ENCODE results near the gene ELAPOR1. TPM values are rescaled to one million over a fixed set of nuclear protein-coding genes. Genes with fewer than 3 reads are reported as not detected.
A peak's percentile ranks its signal among the peaks of the same experiment; 100 is the strongest.
"Not testable (repeated sequence)": the region's sequence is repeated elsewhere in the genome, so short reads cannot be mapped to it uniquely, and the experiment has no call there.

ELAPOR1 gene
- total RNA-seq, 1 donor from 2014 or later: 27.4 TPM

- no peaks in the 10 kb centered on the region for H3K9me3 Mint-ChIP-seq
- H3K4me3 Mint-ChIP-seq: no peak overlapping the region
- no peaks in the 10 kb centered on the region for H3K27me3 Mint-ChIP-seq
- peaks cover 9% of the 10 kb centered on the region for H3K4me1 Mint-ChIP-seq (ENCODE audit: unreplicated experiment)
- no peak for DNase-seq (ENCODE audit: extremely low spot score, unreplicated experiment)
- H3K27ac Mint-ChIP-seq: peak overlapping the region; percentile 53
- H3K36me3 Mint-ChIP-seq: no peaks in the 10 kb centered on the region
- no peak for TF ChIP-seq CTCF (conservative IDR thresholded peaks at IDR 0.05)
Measured at GRCh38 chr1:109137958-109138357, 24.0 kb downstream of the ELAPOR1 start.

- Mint-ChIP-seq H3K4me1 (ENCODE audit: unreplicated experiment) (peaks cover 9% of the 10 kb centered on the region), H3K9me3 (no peaks in the 10 kb centered on the region), H3K36me3 (no peaks in the 10 kb centered on the region), H3K27me3 (no peaks in the 10 kb centered on the region), H3K4me3 (no peak overlapping the region), H3K27ac (peak overlapping the region; percentile 53)
- no peak for DNase-seq (ENCODE audit: extremely low spot score, unreplicated experiment)
- TF ChIP-seq CTCF (conservative IDR thresholded peaks at IDR 0.05): no peak
Measured at GRCh38 chr1:109138358-109138757, 24.4 kb downstream of the ELAPOR1 start.

- no peak overlapping the region for H3K27ac Mint-ChIP-seq
- no peaks in the 10 kb centered on the region for H3K27me3 Mint-ChIP-seq
- peaks cover 9% of the 10 kb centered on the region for H3K4me1 Mint-ChIP-seq (ENCODE audit: unreplicated experiment)
- no peak for DNase-seq (ENCODE audit: extremely low spot score, unreplicated experiment)
- no peak for TF ChIP-seq CTCF (conservative IDR thresholded peaks at IDR 0.05)
- H3K4me3 Mint-ChIP-seq: no peak overlapping the region
- no peaks in the 10 kb centered on the region for H3K36me3 Mint-ChIP-seq
- H3K9me3 Mint-ChIP-seq: no peaks in the 10 kb centered on the region
Measured at GRCh38 chr1:109140392-109140791, 26.5 kb downstream of the ELAPOR1 start.

- no peak overlapping the region for H3K4me3 Mint-ChIP-seq
- H3K36me3 Mint-ChIP-seq: no peaks in the 10 kb centered on the region
- H3K27ac Mint-ChIP-seq: no peak overlapping the region
- H3K9me3 Mint-ChIP-seq: no peaks in the 10 kb centered on the region
- no peak for DNase-seq (ENCODE audit: extremely low spot score, unreplicated experiment)
- peaks cover 5% of the 10 kb centered on the region for H3K4me1 Mint-ChIP-seq (ENCODE audit: unreplicated experiment)
- H3K27me3 Mint-ChIP-seq: no peaks in the 10 kb centered on the region
- no peak for TF ChIP-seq CTCF (conservative IDR thresholded peaks at IDR 0.05)
Measured at GRCh38 chr1:109142260-109142659, 28.3 kb downstream of the ELAPOR1 start.

GRCh38 chr1:109142725-109143124, 28.8 kb downstream of the ELAPOR1 start:
- not testable (repeated sequence) for DNase-seq (ENCODE audit: extremely low spot score, unreplicated experiment); H3K9me3 Mint-ChIP-seq; H3K4me3 Mint-ChIP-seq; H3K27me3 Mint-ChIP-seq; H3K27ac Mint-ChIP-seq; H3K36me3 Mint-ChIP-seq; H3K4me1 Mint-ChIP-seq (ENCODE audit: unreplicated experiment)

- H3K4me1 Mint-ChIP-seq (ENCODE audit: unreplicated experiment): peaks cover 27% of the 10 kb centered on the region
- H3K36me3 Mint-ChIP-seq: no peaks in the 10 kb centered on the region
- H3K27ac Mint-ChIP-seq: peak overlapping the region; percentile 48
- no peaks in the 10 kb centered on the region for H3K9me3 Mint-ChIP-seq
- no peak for TF ChIP-seq CTCF (conservative IDR thresholded peaks at IDR 0.05)
- no peaks in the 10 kb centered on the region for H3K27me3 Mint-ChIP-seq
- no peak overlapping the region for H3K4me3 Mint-ChIP-seq
- DNase-seq (ENCODE audit: extremely low spot score, unreplicated experiment): no peak
Measured at GRCh38 chr1:109148987-109149561, 35.2 kb downstream of the ELAPOR1 start.

Measured in type B pancreatic cell (in vitro differentiated cells).